PC-9 (cell line): ENCODE data around the gene ECHDC1. TPM values are rescaled to one million over a fixed set of nuclear protein-coding genes. Genes with fewer than 3 reads are reported as not detected.

Experiments used
- BruUV-seq: library from RNA; stranded (reverse); fragments of 400-500 nt; replicated peaks from 2 replicates; lab custom pipeline; 2021; lab: Mats Ljungman, UMichigan
- CTCF ChIA-PET: fragments of 300-600 bp; sonication (Branson Sonifier 250); formaldehyde crosslinking; loops from one replicate; lab custom pipeline; 2022; ENCODE audit warnings: antibody characterized with exemption; lab: Charles Lee
- POLR2A ChIA-PET: fragments of 300-600 bp; sonication (Branson Sonifier 250); formaldehyde crosslinking; loops from one replicate; lab custom pipeline; 2022; ENCODE audit warnings: antibody characterized with exemption; ENCODE audit not compliant: unreplicated experiment; lab: Charles Lee
- DNase-seq, 2 experiments: peaks; one replicate each; pipeline versions ENCODE4 v3.0.0 to v3.0.0-alpha.2; 2015 to 2022; ENCODE audit warnings: mixed read lengths in 1 of 2
- H2AFZ ChIP-seq: fragments of 200-600 bp; sonication (generic); 2 replicates; pipeline ENCODE4 v1.8.1; 2017; ENCODE audit warnings: antibody characterized with exemption
- H3F3A ChIP-seq: fragments of 200-600 bp; sonication (generic); 2 replicates; pipeline ENCODE4 v1.8.1; 2017; ENCODE audit warnings: antibody characterized with exemption, mild to moderate bottlenecking, low read depth; ENCODE audit not compliant: insufficient read depth
- H3K27ac ChIP-seq: fragments of 200-600 bp; sonication (generic); 2 replicates; pipeline ENCODE4 v1.6.1; 2016; ENCODE audit warnings: mixed run types
- H3K27me3 ChIP-seq: fragments of 200-600 bp; sonication (generic); 2 replicates; pipeline ENCODE4 v1.6.1; 2016; ENCODE audit warnings: low read depth, mixed run types; ENCODE audit not compliant: insufficient read depth
- H3K36me3 ChIP-seq: fragments of 200-600 bp; sonication (generic); 2 replicates; pipeline ENCODE4 v1.6.1; 2016; ENCODE audit warnings: low read depth, mixed run types
- H3K4me1 ChIP-seq: fragments of 200-600 bp; sonication (generic); replicated peaks from 2 replicates; pipeline ENCODE4 v1.6.1; 2016; ENCODE audit warnings: mixed run types; ENCODE audit not compliant: insufficient read depth
- H3K4me2 ChIP-seq: fragments of 200-600 bp; sonication (generic); 2 replicates; pipeline ENCODE4 v1.6.1; 2017; ENCODE audit warnings: mixed run types
- H3K4me3 ChIP-seq: fragments of 200-600 bp; sonication (generic); 2 replicates; pipeline ENCODE4 v1.6.1; 2016; ENCODE audit warnings: mixed run types
- H3K79me2 ChIP-seq: fragments of 200-600 bp; sonication (generic); 2 replicates; pipeline ENCODE4 v1.6.1; 2017; ENCODE audit warnings: low read depth, mixed run types
- H3K9me2 ChIP-seq: fragments of 200-600 bp; sonication (generic); 2 replicates; pipeline ENCODE4 v1.8.1; 2017; ENCODE audit warnings: mild to moderate bottlenecking; ENCODE audit not compliant: insufficient read depth
- H3K9me3 ChIP-seq: fragments of 200-600 bp; sonication (generic); 2 replicates; pipeline ENCODE4 v1.8.1; 2016; ENCODE audit warnings: low read depth; ENCODE audit not compliant: insufficient read depth
- H4K20me1 ChIP-seq: fragments of 200-600 bp; sonication (generic); 2 replicates; pipeline ENCODE4 v1.8.1; 2017; ENCODE audit not compliant: insufficient read depth
- EZH2 ChIP-seq: fragments of 200-600 bp; sonication (generic); IDR thresholded peaks from 2 replicates; pipeline ENCODE4 v1.8.0; 2017; ENCODE audit warnings: antibody characterized with exemption, low read depth
- intact Hi-C: fragments of 100-400 bp; cut with micrococcal nuclease; formaldehyde crosslinking; loops from one replicate; pipeline ENCODE4 v1.10.0; 2022; ENCODE audit not compliant: unreplicated experiment
- total RNA-seq: library from RNA; stranded (reverse); gene quantifications from 2 replicates; pipeline ENCODE4 v1.2.3, GENCODE V29; 2021
- TF ChIP-seq, protein P1 (sequence below): fragments of 200-600 bp; sonication (generic); conservative IDR thresholded peaks from 2 replicates; pipeline ENCODE4 v1.6.1; 2017; ENCODE audit warnings: mixed run types, antibody characterized with exemption, mild to moderate bottlenecking, moderate library complexity

Gene ECHDC1
- total RNA-seq, 1 experiment from 2014 or later = 50.4 TPM

DNA sequence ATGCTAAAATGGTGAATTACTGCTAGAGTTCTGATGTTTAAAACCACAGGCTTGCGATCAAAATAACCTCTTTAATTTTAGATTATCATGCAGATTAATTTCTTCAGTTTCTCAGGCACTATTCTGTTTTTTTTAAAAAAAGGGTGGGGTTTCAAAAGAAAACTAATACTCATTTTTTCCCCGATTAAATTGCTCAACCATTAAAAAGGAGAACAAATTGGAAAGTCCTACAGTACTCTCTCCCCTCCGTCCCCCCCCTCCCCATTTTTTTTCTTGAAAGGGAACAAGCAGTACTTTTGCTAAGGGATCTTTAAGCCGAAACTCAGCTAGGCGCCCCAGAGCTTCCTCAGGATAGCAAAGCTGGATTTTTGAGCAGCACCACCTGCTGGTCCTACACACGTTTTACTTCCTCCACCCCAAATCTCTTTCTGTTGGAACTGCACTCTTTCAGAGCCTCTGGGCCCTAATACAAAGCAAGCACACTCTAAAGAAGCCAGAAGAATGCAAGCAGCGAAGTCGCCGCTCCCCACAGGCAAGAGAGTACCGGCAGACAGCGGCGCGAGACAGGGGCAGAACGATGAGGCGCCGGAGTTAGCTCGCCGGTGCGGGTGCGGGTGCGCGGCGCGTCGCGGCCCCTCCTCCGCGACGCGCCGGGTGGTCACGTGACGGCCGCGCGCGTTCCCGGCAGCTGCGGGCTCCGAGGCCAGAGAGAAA is 77.1 kb downstream of the ECHDC1 start, which contains the start of gene RNF146:
RNF146 (plus strand) TSS at position 687 of the 714 bp plus-strand sequence. CDS start 13,475 bp downstream, outside the sequence.
- peak within 1 kb of the TSS; percentile 65 for H3K4me3 ChIP-seq
- peaks cover 30% of the 10 kb centered on the region for H3K4me1 ChIP-seq
- no peaks in the 10 kb centered on the region for H3K9me3 ChIP-seq
- H3K27ac ChIP-seq = peak within 1 kb of the TSS; percentile 85
- H3K79me2 ChIP-seq = peaks cover 46% of the 10 kb centered on the region
- BruUV-seq = TSS peak; percentile 71
- peaks cover 7% of the 10 kb centered on the region; the same call in 1 of the 2 replicates for H3F3A ChIP-seq
- intact Hi-C loops = loop anchor here (10.0 kb wide), 1 partner anchor 1482 kb away; no protein-coding TSS in a partner anchor
- ChIA-PET CTCF (interaction anchor here (0.6 to 1.3 kb wide), 12 partner anchors 19 to 1280 kb away, joined by 3 to 10 read pairs (median 4); no protein-coding TSS in a partner anchor), POLR2A (interaction anchor here (0.6 to 0.7 kb wide), 4 partner anchors 1267 to 1394 kb away, joined by 3 to 7 read pairs (median 6); no protein-coding TSS in a partner anchor)
- no peaks in the 10 kb centered on the region for H3K9me2 ChIP-seq
- peak; percentile 76 to 77 for DNase-seq
- peaks cover 12% of the 10 kb centered on the region; the same call in 1 of the 2 replicates for H3K36me3 ChIP-seq
- peak within 1 kb of the TSS; percentile 92 for H3K4me2 ChIP-seq
- H3K27me3 ChIP-seq = no peaks in the 10 kb centered on the region
- peaks cover 10% of the 10 kb centered on the region for H4K20me1 ChIP-seq
- TF ChIP-seq EZH2 = no peak
- TF ChIP-seq, protein P1, sequence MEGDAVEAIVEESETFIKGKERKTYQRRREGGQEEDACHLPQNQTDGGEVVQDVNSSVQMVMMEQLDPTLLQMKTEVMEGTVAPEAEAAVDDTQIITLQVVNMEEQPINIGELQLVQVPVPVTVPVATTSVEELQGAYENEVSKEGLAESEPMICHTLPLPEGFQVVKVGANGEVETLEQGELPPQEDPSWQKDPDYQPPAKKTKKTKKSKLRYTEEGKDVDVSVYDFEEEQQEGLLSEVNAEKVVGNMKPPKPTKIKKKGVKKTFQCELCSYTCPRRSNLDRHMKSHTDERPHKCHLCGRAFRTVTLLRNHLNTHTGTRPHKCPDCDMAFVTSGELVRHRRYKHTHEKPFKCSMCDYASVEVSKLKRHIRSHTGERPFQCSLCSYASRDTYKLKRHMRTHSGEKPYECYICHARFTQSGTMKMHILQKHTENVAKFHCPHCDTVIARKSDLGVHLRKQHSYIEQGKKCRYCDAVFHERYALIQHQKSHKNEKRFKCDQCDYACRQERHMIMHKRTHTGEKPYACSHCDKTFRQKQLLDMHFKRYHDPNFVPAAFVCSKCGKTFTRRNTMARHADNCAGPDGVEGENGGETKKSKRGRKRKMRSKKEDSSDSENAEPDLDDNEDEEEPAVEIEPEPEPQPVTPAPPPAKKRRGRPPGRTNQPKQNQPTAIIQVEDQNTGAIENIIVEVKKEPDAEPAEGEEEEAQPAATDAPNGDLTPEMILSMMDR = peak; percentile 92
- peak within 1 kb of the TSS; percentile 91 for H2AFZ ChIP-seq

DNA sequence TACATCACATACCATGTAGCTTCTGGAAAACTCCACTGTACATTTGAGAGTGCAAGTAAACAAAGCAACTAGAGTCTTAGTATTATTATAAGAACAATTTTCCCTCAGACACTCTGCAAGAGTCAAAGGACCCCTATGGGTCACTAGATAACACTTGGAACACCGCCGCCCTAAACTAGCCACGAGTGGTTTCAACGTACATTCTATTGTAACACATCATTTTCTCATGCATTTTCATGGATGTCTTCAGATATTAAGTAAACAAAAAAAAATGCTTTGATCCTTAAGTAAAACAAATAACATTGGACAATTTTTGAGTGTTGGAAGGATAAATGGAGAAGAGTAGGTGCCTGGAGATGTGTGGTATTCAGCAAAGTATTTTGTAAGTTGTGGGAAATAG is 79.9 kb downstream of the ECHDC1 start:
- H3F3A ChIP-seq = peaks cover 7% of the 10 kb centered on the region; the same call in 1 of the 2 replicates
- H3K4me3 ChIP-seq = no peak overlapping the region
- DNase-seq = no peak
- no TSS peak for BruUV-seq
- H3K9me2 ChIP-seq = no peaks in the 10 kb centered on the region
- intact Hi-C loops = loop anchor here (10.0 kb wide), 1 partner anchor 1479 kb away; no protein-coding TSS in a partner anchor
- CTCF ChIA-PET = no interaction called here
- H3K36me3 ChIP-seq = no peaks in the 10 kb centered on the region
- H3K4me1 ChIP-seq = peaks cover 9% of the 10 kb centered on the region
- H3K27me3 ChIP-seq = no peaks in the 10 kb centered on the region
- H2AFZ ChIP-seq = no peak overlapping the region
- no peak overlapping the region for H3K4me2 ChIP-seq
- no peak overlapping the region for H3K27ac ChIP-seq
- no peak for TF ChIP-seq EZH2
- TF ChIP-seq, protein P1 = no peak
- no peaks in the 10 kb centered on the region for H3K9me3 ChIP-seq
- POLR2A ChIA-PET = no interaction called here
- 0 out of 2 replicates have a peak, but pooled peaks cover 3% of the 10 kb centered on the region for H4K20me1 ChIP-seq
- peaks cover 17% of the 10 kb centered on the region for H3K79me2 ChIP-seq

DNA sequence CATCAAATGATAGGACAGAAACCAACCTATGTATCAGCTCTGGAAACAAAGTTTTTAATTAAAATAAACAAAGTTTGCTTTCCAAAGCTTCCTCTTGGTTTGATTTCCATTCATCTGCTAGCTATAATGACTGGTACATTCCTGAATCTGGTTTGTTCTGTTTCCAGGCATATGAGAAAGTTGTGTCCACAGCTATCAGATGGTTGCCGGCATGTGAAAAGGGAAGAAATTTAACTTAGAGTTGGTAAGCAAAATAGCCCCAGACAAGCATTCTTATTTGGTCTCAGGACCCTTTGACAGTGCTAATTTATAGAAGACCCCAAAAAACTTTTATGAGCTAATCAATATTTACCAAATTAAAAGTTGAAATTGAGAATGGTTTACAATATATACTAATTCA is 80.5 kb downstream of the ECHDC1 start:
- Histone ChIP-seq H3K79me2 (peaks cover 11% of the 10 kb centered on the region), H3K4me3 (no peak overlapping the region), H3K27me3 (no peaks in the 10 kb centered on the region), H3K9me3 (no peaks in the 10 kb centered on the region), H2AFZ (no peak overlapping the region), H3K36me3 (no peaks in the 10 kb centered on the region), H3K4me2 (no peak overlapping the region), H3K27ac (no peak overlapping the region), H3K4me1 (peaks cover 6% of the 10 kb centered on the region; the same call in 1 of the 2 replicates), H4K20me1 (no peaks in the 10 kb centered on the region), H3K9me2 (no peaks in the 10 kb centered on the region), H3F3A (peaks cover 7% of the 10 kb centered on the region; the same call in 1 of the 2 replicates)
- DNase-seq = no peak
- ChIA-PET CTCF (no interaction called here), POLR2A (no interaction called here)
- TF ChIP-seq, protein P1 = no peak
- no peak for TF ChIP-seq EZH2
- intact Hi-C loops = loop anchor here (10.0 kb wide), 1 partner anchor 1478 kb away; no protein-coding TSS in a partner anchor
- no TSS peak for BruUV-seq
